Measurements from ENCODE around the gene DPP9.
"Not testable (repeated sequence)": the region's sequence is repeated elsewhere in the genome, so short reads cannot be mapped to it uniquely, and the experiment has no call there.

DPP9 gene

GRCh38 chr19:4684312-4685095 lies 39.1 kb downstream of the DPP9 start:
- DNase-seq, result no peak

GRCh38 chr19:4682417-4683200 lies 41.0 kb downstream of the DPP9 start:
- no peak for DNase-seq

DNA sequence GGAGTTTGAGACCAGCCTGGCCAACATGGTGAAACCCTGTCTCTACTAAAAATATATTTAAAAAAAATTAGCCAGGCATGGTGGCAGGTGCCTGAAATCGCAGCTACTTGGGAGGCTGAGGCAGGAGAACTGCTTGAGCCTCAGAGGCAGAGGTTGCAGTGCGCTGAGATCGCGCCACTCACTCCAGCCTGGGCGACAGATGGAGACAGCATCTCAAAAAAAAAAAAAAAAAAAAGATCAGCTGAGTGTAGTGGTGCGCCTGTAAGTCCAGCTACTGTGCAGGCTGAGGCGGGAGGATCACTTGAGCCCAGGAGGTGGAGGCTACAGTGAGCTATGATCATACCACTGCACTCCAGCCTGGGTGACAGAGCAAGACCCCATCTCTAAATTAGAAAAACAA lies 43.6 kb downstream of the DPP9 start:
- DNase-seq, result not testable (repeated sequence)

- peak; percentile 21 for DNase-seq
These were observed 44.5 kb downstream of the DPP9 start for GRCh38 chr19:4678881-4679790.

DNA sequence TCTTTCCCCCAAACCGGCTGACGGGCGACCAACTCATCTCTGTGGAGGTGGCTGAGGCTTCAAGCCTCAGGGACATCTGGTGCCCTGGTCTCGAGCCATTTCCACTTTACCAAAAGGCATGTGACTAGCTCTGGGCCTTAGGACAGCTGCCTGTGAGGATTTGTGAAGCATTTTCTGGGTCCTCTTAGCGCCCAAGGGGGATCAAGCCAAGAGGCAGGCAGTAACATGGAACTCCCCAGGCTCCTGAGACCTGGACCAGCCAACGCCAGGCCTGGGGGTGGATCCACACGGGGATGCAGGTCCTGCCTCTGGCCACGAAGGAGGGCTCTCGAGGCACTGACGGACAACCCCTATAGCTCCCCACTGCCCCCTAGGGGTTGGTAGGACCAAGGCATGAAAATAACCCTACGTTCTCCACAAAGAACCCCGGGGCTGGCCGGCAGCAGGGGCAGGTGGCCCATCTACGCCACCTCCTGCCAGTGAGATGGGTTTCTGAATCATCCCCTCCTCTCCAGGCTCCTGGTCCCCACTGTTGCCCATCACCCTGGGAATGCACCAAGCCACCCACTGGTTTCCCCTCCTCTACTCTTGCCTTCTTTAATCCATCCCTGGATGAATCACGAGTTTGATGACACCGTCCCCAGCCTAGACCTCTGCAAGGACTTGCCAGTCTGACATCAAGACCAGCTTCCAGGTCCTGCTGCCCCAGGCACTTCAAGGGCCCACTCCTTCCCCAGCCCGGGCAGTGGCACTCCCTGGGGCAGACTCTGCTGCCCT lies 46.5 kb downstream of the DPP9 start:
- DNase-seq, result peak; percentile 28

GRCh38 chr19:4675346-4675745 lies 48.3 kb downstream of the DPP9 start:
- DNase-seq, result no peak

GRCh38 chr19:4673726-4674125 lies 49.9 kb downstream of the DPP9 start:
- DNase-seq, result no peak

GRCh38 chr19:4673216-4673615 lies 50.4 kb downstream of the DPP9 start:
- no peak for DNase-seq

DNA sequence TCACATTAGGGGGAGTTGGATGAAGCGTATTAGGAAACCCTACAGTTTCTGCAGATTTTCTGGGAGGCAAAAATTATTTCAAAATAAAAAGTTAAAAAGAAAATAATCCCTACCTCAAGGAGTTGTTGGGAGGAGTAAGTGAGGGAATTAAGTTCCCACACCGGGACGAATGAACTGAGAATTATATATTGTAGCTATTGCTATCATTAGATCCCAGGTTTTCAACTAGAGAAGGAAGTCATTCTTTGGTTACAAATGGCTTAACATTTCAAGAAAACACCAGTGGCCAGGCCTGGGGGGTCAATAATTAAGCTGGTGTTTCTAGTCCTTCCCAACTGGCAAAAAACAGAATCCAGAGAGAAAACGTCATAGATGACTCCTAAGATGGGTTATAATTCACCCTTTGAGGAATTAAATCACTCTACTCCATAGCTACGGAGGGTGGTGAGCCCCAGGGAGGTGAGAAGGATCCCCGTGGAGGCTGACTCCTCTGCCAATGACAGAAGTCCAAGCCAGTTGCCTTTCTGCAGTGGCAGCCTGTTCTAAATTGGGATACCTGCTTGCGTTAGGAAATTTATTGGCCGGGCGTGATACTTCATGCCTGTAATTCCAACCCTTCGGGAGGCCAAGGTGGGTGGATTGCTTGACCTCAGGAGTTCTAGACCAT lies 52.3 kb downstream of the DPP9 start:
- no peak for DNase-seq

- DNase-seq, result peak; percentile 93
These were observed 53.7 kb downstream of the DPP9 start, which contains the start of gene MYDGF for GRCh38 chr19:4669723-4670480. TSS of gene MYDGF (minus strand) at chr19:4670342. CDS start at chr19:4670334, 8 bp downstream.

DNA sequence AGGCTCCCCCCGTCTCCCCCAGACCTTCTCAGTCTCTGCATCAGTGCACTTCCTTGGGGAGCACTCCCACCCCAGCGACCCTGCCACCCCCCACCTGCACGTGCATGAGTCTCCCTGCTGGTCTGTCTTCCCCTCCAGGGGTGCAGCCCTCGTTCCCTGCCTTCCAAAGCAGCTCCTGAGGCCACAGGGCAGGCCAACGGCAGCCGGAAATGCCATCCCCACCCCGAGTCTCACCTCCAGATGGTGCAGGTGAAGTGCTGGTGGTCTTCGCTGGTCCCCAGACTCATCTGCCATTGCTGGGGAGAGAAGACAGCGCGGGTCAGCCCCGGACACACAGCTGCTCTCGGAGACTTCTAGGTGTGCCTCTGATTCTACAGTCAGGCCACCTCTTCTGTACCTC lies 59.0 kb downstream of the DPP9 start:
- no peak for DNase-seq

GRCh38 chr19:4662812-4663211 lies 60.8 kb downstream of the DPP9 start:
- no peak for DNase-seq

- no peak for DNase-seq
These were observed 61.5 kb downstream of the DPP9 start for GRCh38 chr19:4662020-4662695.

DNA sequence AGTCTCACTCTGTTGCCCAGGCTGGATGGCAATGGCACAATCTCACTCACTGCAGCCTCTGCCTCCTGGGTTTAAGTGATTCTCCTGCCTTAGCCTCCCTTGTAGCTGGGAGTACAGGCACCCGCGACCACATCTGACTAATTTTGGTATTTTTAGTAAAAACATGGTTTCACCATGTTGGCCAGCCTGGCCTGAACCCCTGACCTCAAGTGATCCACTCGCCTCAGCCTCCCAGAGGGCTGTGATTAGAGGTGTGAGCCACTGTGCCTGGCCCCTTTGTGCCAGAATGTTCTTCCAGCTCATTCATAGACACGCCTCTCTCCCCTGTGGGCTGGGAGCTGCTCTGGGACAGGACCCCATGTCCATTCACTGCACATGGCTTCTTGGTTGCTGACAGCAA lies 62.6 kb downstream of the DPP9 start:
- no peak for DNase-seq

DNA sequence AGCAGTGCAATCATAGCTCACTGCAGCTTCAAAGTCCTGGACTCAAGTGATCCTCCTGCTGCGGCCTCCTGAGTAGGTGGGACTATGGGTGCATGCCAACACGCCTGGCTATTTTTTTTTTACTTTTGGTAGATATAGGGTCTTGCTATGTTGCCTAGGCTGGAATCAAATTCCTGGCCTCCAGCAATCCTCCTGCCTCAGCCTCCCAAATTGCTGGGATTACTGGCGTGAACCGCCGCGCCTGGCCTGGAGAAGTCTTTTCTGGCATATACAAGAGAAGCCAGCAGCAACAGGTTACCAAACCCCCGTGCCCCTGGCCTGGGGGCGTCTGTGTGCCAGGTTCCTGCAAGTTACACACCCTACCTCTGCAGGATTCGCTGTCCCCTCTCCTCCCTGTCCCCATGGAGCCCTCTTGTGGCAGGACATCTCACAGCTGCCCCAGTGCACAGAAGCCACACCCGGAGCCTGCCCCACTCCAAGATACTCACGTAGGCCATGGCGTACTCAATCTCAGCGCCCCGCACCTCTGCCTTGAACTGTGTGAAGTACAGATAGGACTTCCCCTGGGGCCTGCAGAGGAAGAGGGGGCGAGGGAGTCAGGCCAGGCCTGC lies 63.4 kb downstream of the DPP9 start:
- DNase-seq, result no peak

- DNase-seq, result no peak
These were observed 65.8 kb downstream of the DPP9 start for GRCh38 chr19:4657835-4658234.

DNA sequence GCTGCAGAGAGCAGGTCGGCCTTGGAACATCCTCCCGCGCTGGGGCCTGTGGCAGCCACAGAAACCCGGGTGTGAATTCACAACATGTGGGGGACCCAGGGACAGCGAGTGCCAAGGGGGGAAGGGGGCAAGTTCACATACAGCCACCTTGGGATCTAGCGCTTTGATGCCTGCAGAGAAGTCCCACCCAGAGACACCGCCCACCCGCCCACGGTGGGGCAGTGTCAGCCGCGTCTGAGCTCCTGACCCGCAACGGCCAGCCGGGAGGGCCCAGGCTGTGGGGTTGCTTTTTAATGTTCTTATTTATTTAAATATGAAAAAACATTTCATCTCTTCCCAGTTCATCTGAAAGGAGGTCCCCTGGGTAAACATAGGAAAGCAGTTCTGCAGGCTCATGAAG lies 66.4 kb downstream of the DPP9 start:
- no peak for DNase-seq

- no peak for DNase-seq
These were observed 67.5 kb downstream of the DPP9 start for GRCh38 chr19:4656102-4656501.

DNA sequence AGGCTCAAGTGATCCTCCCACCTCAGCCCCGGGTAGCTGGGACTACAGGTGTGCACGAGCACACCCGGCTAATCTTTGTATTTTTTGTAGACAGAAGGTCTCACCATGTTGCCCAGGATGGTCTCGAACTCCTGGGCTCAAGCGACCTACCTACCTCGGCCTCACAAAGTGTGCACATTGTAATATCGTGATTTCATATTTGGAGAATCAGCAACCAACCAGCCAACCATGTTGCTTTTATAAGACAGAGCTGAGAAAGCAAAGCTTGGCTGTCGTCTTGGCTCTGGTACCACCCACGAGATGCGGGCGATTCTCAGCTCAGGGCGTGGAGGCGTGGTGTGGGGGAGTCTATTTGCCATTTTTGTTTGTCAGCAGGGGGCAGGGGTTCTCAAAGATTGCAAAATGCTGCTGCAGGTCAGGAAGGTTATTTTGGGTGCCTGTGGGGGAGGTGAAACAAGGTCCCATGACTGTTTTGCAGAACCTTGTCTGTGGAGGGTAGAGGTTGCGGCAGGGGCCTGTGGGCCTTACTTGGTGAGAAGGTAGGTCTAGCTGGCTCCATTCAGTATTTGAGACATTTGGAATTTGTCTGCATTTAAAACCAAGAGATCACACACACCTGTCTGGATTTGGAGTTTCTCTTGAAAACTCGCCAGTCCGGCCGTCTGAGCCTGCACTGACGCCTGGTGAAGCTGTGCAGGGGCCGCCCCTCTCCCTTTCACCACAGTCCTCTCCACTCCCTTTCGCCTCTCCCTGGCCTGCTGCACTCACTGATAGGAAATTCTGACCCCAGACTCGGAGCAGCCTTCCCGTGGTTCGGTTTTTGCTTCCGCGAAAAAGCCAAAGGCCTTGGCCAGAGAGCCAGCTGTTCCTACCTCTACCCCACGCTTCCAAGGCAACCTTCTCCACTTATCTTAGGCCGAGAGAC lies 68.9 kb downstream of the DPP9 start:
- no peak for DNase-seq
